GM18517 (cell line): Measurements from ENCODE around the gene DIP2C.
A peak's percentile ranks its signal among the peaks of the same experiment; 100 is the strongest.
"Not testable (repeated sequence)": the region's sequence is repeated elsewhere in the genome, so short reads cannot be mapped to it uniquely, and the experiment has no call there.

Source experiments
- ATAC-seq: cut with Tn5 transposase; IDR thresholded peaks from one replicate; pipeline ENCODE4 v1.9.1; 2021; ENCODE audit warnings: mild to moderate bottlenecking, moderate library complexity; ENCODE audit not compliant: unreplicated experiment

DIP2C gene

DNA sequence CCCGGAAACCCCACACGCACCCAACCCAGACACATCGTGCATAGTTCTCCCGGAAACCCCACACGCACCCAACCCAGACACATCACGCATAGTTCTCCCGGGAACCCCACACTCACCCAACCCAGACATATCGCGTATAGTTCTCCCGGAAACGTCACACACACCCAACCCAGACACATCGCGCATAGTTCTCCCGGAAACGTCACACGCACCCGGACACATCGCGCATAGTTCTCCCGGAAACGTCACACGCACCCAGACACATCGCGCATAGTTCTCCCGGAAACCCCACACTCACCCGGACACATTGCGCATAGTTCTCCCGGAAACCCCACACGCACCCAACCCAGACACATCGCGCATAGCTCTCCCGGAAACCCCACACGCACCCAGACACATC lies 342.3 kb downstream of the DIP2C start:
- ATAC-seq, result not testable (repeated sequence)

DNA sequence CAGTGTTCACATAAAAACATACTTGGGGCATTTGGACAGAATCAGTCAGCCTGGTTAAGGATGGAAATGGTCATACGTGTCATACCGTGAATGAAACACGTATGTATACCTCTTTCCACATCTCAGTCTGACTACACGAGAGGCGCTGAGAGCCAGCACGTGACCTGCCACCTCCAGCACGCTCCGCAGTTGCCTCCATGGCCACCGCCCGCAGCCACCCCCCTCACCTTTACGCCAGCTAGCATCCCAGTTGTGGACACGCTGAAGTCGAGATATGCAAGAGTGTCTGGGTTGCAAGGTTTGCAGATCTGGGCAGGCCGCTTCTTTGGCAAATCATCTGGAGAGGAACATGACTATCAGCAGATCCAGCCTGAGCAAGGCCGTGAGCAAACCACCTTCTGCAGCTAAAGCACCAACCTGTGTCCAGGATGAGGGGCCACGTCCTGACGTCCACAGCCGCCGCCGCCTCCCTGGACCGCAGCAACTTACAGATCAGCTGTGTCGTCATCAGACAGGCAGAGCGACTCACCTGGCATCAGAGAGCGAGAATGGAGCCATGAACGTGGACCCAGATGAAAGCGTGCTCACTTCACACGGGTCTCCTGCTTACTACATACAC lies 344.8 kb downstream of the DIP2C start:
- ATAC-seq, result no peak

DNA sequence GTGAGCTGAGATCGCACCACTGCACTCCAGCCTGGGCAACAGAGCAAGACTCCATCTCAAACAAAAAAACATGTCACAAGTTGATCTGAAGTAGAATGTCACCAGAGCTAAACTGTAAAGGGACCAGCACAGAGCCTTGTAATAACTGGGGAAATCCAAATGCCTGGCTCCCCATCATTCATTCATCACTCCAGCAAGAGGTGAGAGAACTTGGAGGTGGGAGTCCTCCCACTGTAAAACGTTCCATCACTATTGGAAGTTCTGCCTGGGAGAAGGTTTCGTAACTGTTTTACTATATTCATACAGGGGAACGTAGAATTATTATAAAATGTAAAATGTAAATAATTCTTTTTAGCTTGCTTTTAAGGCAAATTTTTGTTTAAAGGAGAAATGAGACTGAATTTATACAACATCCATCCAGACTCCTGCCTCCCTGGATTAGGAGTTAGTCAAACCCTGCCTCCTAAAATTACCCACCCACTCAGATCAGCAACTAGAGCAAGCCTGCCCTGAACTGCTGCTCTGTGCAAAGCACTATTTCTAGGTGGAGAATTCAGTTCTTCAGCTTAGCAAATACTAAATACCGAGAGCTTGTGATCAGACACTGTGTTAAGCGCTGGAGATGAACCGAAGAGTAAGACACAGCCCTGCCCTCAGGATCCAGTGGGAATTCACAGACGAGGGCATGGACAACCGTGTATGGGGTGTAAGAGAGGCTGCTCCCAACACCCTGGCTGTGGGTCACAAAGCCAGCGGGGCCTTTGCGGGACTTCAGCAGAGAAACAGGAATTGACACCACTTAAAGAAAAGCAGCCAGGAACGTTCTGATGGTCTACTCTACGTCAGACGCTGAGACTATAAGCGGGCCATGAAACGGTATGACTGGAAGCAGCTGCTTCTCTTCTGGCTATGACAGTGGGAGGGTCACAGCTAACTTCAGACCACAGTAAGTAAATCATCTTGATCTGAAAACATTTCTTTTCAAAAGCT lies 345.9 kb downstream of the DIP2C start:
- no peak for ATAC-seq

DNA sequence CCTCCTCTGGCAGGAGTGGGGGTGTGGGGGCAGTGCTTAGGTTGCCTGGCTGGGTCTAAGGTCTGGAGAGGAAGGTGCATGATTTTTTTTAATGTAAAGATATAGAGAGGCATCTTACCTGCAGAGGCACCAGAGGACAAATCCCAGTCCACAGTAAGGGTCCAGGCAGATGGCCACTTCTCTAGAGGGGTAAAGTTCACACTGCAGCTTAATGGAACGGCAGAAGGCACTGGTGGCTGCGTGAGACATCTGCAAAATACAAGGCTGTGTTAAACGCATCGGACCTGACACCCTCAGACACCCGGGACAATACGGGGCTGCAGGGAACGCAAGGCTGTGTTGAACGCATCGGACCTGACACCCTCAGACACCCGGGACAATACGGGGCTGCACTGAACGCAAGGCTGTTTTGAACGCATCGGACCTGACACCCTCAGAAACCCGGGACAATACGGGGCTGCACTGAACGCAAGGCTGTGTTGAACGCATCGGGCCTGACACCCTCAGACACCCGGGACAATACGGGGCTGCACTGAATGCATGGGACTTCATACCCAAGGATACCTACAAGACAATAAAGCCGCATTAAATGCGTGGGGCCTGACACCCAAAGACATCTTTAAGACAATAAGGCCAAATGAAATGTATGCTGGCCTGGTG lies 348.3 kb downstream of the DIP2C start:
- no peak for ATAC-seq

DNA sequence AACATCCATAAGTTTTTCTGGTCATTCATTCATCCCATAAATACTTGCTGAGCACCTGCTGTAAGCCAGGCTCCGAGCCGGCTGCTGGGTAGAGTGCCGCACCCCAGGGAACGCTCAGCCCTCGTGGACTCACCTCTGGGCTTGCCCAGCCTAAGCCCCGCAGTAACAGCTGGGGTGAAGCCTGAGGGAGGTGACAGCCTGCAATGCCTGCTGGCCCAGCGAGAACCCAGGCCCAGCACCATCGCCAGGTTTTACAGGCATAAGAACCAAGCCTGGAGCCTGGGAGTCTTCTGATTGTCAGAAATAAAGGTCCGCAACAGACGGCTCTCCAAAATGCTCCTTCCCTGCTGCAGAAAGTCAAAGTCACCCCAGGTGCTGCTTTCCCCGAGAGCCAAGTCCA lies 348.8 kb downstream of the DIP2C start:
- ATAC-seq, result no peak

DNA sequence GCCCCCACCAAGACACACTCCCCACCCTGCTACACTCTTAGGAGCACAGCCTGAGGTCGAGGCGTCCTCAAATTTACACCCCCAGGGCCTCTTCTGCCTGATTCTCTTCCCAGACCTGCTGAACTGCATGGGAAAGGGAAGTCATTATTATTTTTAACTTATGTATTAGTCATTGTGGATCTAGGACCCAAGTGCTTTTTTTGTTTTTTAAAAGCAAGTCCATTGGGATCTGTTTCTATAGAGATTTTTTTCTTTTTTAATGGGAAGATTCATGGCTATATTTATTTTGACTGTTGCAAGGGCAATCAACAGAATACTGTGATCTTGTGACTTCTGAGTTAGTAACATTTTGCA lies 350.5 kb downstream of the DIP2C start:
- no peak for ATAC-seq

DNA sequence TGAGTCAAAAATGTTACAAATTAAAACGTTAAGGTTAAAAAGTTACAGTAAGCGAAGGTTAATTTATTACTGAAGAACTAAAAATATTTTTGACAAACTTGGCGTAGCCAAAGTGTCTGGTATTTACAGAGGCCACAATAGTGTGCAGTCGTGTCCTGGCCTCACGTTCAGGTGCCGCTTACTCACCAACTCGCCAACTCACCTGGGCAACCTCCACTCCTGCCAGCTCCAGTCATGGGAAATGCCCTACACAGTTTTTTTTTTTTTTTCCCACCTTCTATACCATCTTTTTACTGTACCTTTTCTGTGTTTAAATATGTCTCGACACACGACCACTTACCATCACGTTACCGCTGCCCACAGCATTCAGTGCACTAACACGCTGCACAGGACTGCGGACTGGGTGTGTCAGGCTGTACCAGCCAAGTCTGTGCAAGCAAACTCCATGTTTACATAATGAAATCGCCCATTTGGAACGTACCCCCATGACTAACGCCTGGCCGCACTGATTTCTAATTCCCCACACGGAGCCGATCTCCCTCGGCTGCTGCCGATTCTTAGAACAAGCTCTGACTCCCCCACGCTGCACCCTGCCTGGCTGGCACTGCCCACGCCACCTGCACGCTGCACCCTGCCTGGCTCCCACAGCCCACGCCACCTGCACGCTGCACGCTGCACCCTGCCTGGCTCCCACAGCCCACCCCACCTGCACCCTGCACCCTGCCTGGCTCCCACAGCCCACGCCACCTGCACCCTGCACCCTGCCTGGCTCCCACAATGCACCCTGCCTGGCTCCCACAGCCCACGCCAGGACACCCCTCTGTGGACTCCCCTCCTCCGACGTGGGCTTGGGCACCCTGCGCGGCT lies 351.1 kb downstream of the DIP2C start:
- ATAC-seq, result no peak

DNA sequence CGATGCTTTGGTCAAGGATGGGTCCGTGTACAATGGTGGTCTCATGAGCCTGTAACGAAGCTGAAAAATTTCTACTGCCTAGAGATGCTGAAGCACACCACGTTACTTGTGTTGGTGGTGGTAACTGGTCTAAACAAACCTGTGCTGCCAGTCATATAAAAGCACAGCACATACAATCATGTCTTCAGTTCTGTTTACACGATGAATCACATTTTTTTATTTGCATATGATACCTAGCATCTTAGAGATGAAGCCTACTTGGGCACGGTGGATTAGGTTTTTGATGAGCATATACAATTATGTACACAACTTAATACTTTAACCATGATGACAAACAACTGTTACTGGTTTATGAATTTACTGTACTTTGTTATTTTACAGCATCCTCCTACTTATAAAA lies 353.2 kb downstream of the DIP2C start:
- no peak for ATAC-seq

DNA sequence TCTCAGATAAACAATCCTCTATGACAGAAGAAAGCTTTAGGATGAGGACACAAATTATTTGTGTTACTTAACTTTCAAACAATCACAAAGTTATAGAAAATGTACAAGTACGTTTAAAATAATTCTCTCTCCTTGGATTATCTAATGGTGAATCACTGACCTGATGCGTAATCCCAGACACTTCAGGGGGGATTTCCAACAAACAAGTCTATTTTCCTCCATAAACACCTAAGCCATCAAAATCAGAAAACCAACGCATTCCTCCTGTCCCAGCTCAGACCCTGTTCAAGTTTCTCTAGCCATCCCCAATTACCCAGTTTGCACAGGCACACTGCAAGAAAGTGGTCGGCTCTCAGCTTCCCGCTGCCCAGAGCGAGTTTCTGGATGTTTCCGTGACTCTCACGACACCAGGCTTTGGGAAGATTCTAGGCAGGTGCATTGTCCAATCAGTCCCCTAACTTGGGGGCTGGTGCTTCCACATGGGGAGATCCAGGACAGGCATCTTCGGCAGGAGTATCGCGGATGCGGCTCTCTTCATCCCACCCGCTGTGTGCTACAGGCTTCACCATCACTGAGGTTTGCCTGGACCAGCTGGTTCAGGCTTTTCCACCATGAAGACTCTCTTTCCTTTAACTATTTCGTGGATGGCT lies 354.2 kb downstream of the DIP2C start:
- no peak for ATAC-seq

DNA sequence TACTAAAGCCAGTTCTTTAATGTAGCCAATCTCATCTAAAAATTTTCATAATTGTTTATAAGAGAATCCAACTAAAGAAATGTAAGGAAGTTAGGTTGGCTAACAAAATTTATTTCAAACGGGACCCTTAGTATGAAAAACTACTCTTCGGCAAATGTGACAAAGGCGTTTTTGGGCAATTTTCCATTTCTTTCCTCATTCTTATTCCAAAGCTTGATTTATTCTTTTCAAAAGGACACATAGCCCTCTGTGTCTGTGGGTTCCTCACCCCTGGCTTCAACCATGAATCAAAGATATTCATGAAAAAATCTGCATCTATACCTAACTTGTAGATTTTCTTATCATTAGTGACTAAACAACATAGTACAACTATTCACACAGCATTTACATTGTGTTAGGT lies 358.3 kb downstream of the DIP2C start:
- no peak for ATAC-seq

DNA sequence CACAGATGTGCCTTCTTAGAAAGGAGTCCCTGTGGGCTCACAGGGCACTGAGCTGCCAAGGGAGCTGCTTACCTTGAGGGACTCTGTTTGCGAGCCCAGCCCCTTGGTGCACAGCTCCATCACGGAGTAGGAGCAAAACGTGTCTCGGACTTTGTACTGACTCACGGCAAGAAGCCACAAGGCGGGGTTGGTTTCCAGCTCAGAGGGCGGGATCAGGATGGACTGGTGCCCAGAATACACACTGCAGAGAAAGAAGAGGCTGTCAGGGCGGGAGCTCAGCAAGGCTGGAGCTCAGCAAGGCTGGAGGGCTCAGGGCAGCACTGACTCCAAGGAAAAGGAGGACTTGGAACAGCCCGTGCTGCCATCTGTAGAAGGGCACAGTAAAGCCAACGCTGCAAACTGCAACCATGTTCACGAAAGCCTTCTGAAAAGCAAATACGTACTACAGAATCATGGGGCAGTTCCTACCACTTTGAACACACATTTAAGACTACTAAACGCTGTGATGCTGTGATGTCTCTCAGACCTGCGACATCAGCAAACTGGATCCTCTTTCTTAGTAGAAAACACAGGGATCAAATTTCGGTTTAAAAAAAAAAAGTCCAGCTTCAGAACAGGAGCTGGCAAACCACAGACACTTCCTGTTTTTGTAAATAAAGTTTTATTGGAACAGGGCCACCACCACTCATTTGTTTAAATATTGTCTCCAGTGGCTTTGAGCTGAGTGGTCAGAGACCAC lies 359.9 kb downstream of the DIP2C start:
- ATAC-seq, result no peak

DNA sequence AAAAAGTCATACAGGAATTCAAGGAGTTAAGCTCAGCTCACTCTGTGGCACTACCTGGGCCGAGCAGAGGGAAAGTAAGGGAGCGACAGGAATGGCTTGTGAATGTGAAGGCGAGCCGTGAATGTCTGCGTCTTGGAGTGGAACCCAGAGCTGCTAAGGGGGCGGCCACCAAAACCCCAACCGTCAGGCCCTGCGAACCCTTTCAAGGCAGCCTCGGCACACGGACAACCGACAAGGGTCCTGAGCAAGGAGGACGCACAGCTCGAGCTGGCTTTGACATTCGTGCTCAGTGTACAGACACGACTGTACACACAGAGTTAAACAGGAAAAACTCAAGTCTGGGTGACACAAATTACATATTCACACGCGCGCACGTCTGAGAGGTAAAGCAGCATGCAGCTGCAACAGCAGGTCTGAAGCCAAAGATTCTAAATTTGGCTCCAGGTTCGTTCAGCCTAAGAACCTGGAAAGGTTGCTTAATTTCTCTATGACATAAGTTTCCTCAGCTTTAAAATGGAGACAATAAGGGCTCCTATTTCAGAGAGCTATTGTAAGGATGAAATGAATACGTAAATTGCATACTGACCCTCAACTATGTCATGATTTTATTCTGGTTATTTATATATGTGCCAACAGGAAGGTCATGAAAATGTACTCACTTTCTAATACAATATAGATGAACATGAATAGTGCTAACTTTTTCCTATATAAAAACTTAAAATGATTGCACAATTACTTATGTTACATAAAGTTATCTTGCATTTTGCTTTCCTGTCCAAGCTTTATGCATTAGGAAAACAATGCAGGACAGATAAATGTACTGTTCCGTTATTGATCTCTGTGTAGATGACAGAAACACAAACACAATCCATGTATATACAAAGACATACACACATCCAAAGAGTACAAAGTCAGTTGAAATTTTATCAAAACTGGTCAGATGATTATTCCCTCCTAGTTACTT lies 361.3 kb downstream of the DIP2C start:
- no peak for ATAC-seq

DNA sequence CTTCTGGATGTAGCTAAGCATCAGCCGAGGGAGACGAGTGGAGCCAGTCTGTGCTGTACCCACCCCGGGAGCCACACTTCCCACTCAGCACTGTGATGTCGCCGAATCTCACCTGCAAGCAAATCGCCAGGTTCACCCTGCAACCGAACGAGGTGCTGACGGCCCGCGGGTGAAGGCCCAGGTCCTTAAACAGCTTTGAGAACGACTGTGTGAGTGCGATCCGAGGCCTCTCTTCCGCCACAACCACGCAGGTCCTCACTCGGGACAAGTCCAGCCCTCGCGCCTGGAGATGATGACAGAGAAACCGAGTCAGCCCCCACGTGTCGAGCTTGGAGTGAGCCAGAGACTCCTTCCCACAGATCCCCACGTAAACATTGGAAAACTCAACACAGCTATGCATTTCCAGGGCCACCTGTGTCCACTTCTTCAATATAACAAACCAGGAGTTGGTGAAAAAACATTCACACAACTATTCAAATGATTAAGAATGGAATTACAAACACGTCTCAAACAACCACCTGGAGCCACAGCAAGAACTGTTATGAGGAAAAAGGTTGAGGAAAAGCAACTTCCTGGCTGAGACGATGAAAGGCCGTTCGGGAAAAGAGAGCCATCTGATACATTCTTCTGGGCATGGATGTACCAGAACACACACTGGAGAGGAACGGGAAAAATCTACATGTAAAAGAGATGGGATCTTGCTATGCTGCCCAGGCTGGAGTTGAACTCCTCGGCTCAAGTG lies 362.4 kb downstream of the DIP2C start:
- ATAC-seq, result no peak

DNA sequence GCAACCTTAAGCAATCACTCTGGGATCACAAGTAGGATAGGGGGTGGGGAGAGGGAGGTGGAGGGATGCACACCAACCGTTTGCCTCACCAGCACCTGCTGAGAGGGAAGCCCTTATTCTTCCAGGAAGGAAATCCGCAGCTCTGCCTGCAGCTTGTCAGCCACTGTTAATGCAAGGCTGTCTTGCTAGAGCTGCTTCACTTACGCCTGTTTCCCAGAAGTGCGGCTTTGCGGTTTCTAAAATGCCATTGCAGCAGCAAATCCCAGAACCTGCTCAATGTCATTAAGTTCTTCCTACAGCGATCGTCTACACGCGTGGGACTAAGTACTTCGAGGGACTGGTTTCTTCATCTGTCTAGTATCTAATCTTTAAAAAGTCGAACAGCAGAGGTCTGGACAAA lies 363.1 kb downstream of the DIP2C start:
- no peak for ATAC-seq

DNA sequence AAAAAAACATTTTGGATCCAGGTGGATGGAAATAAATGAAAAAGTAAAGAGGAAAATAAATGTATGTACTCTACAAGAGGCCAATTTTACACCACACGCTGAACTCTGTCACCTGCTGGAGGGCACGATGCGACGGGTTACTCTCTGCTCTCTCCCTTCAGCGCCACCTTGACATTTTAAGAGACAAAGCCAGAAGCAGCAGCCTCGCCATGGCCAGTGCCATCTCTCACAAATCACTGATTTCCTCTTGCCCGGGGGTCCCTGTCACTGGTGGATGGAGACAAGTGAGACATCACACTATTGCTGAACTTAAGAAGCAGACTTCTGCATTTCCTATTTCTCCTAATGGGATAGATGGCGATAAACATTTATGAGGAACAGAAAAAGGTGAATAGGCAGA lies 364.2 kb downstream of the DIP2C start:
- no peak for ATAC-seq

DNA sequence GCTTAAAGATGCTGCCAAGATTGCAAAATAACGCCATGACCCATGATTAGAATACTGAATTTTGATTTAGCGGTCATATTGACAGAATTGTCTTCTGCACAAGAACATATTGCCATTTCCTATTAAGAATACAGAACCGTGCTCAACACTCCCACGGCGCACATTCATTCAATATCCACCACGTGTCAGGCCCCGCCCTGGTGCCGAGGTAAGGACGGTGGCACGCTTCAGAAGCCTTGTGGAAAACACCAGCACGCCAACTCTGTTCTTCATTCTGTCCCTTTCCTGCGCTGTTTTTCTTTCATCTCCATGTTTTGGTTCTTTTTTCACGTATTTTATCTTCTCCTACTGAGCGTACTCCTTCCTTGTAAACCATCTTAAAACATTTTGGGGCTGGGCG lies 364.9 kb downstream of the DIP2C start:
- no peak for ATAC-seq

DNA sequence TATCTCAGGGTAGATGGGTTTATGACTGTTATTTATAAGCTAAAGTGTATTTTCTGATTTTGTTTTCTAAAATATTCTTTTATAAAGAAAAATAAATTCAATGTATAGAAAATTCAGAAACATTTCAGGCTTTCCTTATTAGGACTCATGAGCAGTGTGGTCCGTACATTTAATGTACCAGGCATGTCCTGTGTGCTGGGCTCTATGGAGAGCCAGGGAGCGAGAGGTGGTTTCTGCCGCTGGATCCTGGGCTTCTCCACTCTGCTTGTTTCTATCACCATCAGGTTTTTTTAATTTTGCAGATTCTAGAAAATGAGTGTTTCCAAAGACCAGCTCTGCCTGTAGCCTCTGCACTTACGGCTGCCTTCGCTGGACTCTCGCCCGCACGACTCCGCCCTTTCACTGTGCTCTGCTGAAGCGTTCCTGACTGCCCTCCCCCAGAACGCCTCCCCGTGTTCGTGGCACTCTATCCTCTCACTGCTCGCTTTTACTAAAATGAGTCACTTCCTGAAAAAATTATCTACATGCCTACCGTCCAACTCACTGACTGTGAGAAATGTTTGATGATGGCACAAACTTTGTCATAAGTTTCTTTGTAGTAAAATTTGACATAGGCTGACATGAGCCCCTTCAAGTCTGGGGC lies 365.7 kb downstream of the DIP2C start:
- peak; percentile 95 for ATAC-seq
